GM10266 (cell line): ENCODE measurements around the gene ATP8B2.
"Not testable (repeated sequence)": the region's sequence is repeated elsewhere in the genome, so short reads cannot be mapped to it uniquely, and the experiment has no call there.

Experiments
- DNase-seq: peaks from one replicate; pipeline ENCODE4 v3.0.0; 2012; ENCODE audit errors: extremely low spot score
- CTCF ChIP-seq: IDR thresholded peaks from 2 replicates; pipeline ENCODE4 v1.5.1; 2012; ENCODE audit warnings: mild to moderate bottlenecking, low read depth; ENCODE audit not compliant: control insufficient read depth, insufficient read depth; ENCODE audit errors: missing control alignments

Gene ATP8B2

GRCh38 chr1:154351363-154352068 lies 26.2 kb downstream of the ATP8B2 start:
- no peak for TF ChIP-seq CTCF
- no peak for DNase-seq

- no peak for DNase-seq
- TF ChIP-seq CTCF, result no peak
These were observed 26.9 kb downstream of the ATP8B2 start for GRCh38 chr1:154352245-154352580.

GRCh38 chr1:154352581-154353459 lies 27.5 kb downstream of the ATP8B2 start:
- DNase-seq, result peak; percentile 59
- peak; percentile 11 for TF ChIP-seq CTCF

DNA sequence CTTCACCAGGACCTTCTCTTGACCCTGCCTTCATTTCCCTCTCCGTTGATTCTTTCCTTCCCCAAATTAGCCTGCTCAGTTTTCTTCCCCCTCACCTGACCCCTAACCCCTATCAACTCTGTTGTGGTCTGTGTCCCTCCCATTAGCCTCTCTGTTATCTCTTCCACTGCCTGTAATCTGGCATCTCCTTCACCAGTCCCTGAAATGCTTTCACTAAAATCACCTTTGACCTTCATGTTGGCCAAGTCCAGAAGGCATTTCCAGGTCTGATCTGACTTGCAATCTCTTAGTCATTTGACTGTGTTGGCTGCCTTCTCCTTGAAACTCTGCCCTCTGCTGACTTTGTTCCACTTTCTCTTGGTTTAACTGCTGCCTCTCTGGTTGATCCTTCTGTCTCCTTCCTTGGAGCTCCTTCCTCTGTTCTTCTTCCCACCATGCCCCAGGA lies 28.2 kb downstream of the ATP8B2 start:
- DNase-seq, result peak; percentile 47
- peak; percentile 31 for TF ChIP-seq CTCF

- TF ChIP-seq CTCF, result no peak
- DNase-seq, result peak; percentile 3
These were observed 28.6 kb downstream of the ATP8B2 start for GRCh38 chr1:154353966-154354365.

DNA sequence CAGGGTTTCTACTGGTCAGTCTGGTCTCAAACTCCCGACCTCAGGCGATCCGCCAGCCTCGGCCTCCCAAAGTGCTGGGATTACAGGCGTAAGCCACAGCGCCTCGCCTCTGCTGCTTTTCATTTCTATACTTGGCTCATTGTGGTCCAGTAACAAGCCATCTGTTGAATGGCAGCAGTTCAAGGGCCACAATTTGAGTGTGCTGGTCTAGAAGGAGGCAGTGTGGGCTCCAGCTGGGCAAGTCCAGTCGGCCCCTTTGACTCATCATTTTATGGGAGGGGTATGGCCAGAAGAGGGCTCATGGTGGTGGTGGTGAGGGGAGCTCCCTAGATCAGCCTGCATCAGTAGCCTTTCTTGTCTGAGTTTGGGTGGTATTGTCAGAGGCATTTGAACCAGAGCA lies 33.2 kb downstream of the ATP8B2 start:
- no peak for TF ChIP-seq CTCF
- no peak for DNase-seq

DNA sequence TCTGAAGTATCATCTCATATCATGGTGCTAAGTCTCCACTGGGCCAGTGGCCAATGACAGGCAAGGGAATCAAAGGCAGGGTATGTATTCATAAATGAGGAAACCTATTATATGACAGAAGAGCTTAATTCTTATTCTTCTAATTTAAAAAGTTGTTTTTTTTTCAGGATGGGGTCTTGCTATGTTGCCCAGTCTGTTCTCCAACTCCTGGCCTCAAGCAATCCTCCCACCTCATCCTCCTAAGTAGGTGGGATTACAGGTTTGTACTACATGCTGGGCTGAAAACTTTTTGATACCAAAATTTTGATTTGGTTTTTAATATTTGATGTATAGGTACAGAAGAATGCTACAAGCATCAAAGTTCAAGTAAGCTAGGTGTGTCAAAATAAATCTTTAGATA lies 35.0 kb downstream of the ATP8B2 start:
- no peak for DNase-seq
- no peak for TF ChIP-seq CTCF

DNA sequence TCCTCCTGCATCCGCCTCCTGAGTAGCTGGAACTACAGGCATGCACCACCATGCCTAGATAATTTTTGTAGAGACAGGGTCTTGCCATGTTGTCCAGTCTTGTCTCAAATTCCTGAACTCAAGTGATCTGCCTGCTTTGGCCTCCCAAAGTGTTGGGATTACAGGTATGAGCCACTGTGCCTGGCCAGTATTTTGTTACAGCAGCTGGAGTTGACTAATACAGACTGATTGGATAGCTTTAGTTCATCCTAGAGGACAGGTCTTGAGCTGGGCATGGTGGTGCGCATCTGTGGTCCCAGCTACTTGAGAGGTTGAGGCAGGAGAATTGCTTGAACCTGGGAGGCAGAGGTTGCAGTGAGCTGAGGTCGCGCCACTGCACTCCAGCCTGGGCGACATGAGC lies 35.6 kb downstream of the ATP8B2 start:
- DNase-seq, result not testable (repeated sequence)
